Measurements from ENCODE around the gene CDC42BPB.

GRCh38 chr14:102892651-102893050, 164.7 kb downstream of the CDC42BPB start:
- TF ChIP-seq POLR2AphosphoS5 (IDR thresholded peaks at IDR 0.05; ENCODE audit: low read depth, low read length) = no peak
- no peak for TF ChIP-seq POU2F2 (IDR thresholded peaks at IDR 0.05; ENCODE audit: low read depth, low read length)
- no peak for TF ChIP-seq POLR2A (IDR thresholded peaks at IDR 0.05; ENCODE audit: low read depth, low read length)
